NCI-H446 (cell line): ENCODE results near the gene OR2T10.
A peak's percentile ranks its signal among the peaks of the same experiment; 100 is the strongest.
"Not testable (repeated sequence)": the region's sequence is repeated elsewhere in the genome, so short reads cannot be mapped to it uniquely, and the experiment has no call there.

Source experiments
- DNase-seq, 2 experiments: peaks; one replicate each; lab custom pipeline; 2025; lab: John Stamatoyannopoulos, UW

The OR2T10 gene

GRCh38 chr1:248597589-248597988, at the start of gene OR2T10:
Gene OR2T10 (minus strand): TSS chr1:248597700. CDS start chr1:248593768, 3,932 bp downstream.
- no peak for DNase-seq

GRCh38 chr1:248645178-248645577, 47.7 kb upstream of the OR2T10 start, which contains the start of gene OR2T35:
Gene OR2T35 (minus strand): TSS chr1:248645278. CDS start chr1:248639258, 6,020 bp downstream.
- not testable (repeated sequence) for DNase-seq

- not testable (repeated sequence) for DNase-seq
Observed at GRCh38 chr1:248642971-248643651, 45.6 kb upstream of the OR2T10 start.

GRCh38 chr1:248641583-248641982, 44.1 kb upstream of the OR2T10 start:
- DNase-seq = not testable (repeated sequence)

GRCh38 chr1:248640906-248641305, 43.4 kb upstream of the OR2T10 start:
- DNase-seq = not testable (repeated sequence)

- DNase-seq = not testable (repeated sequence)
Observed at GRCh38 chr1:248639652-248640051, 42.2 kb upstream of the OR2T10 start.

- not testable (repeated sequence) for DNase-seq
Observed at GRCh38 chr1:248636612-248637011, 39.1 kb upstream of the OR2T10 start.

GRCh38 chr1:248634991-248635390, 37.5 kb upstream of the OR2T10 start, which contains the start of gene OR2T11:
Gene OR2T11 (minus strand): TSS chr1:248635091. CDS start chr1:248627128, 7,963 bp downstream.
- not testable (repeated sequence) for DNase-seq

- DNase-seq = no peak
Observed at GRCh38 chr1:248631354-248632008, 34.0 kb upstream of the OR2T10 start.

- no peak for DNase-seq
Observed at GRCh38 chr1:248630551-248630950, 33.1 kb upstream of the OR2T10 start.

GRCh38 chr1:248627971-248628844, 30.7 kb upstream of the OR2T10 start:
- DNase-seq = no peak

GRCh38 chr1:248625971-248626370, 28.5 kb upstream of the OR2T10 start:
- no peak for DNase-seq

GRCh38 chr1:248625166-248625565, 27.7 kb upstream of the OR2T10 start:
- no peak for DNase-seq

- peak in 1 of 2 experiments; percentile 1 for DNase-seq
Observed at GRCh38 chr1:248622570-248623001, 25.1 kb upstream of the OR2T10 start.

GRCh38 chr1:248621770-248622169, 24.3 kb upstream of the OR2T10 start:
- DNase-seq = no peak

GRCh38 chr1:248618878-248619277, 21.4 kb upstream of the OR2T10 start:
- DNase-seq = peak in 1 of 2 experiments; percentile 48

- no peak for DNase-seq
Observed at GRCh38 chr1:248618119-248618518, 20.6 kb upstream of the OR2T10 start.

GRCh38 chr1:248613742-248614141, 16.2 kb upstream of the OR2T10 start:
- DNase-seq = no peak

- no peak for DNase-seq
Observed at GRCh38 chr1:248611883-248612414, 14.4 kb upstream of the OR2T10 start.

GRCh38 chr1:248610301-248610700, 12.8 kb upstream of the OR2T10 start:
- no peak for DNase-seq

- no peak for DNase-seq
Observed at GRCh38 chr1:248599396-248599795, 1.9 kb upstream of the OR2T10 start.

- DNase-seq = no peak
Observed at GRCh38 chr1:248596615-248597014, 885 bp downstream of the OR2T10 start.
